GM06990 (cell line): ENCODE results near the gene SPSB3.
"Not testable (repeated sequence)": the region's sequence is repeated elsewhere in the genome, so short reads cannot be mapped to it uniquely, and the experiment has no call there.

Source experiments
- DNase-seq: peaks from one replicate; pipeline ENCODE4 v3.0.0-alpha.2; 2011; ENCODE audit not compliant: insufficient read length; ENCODE audit errors: extremely low read depth
- H3K27me3 ChIP-seq: replicated peaks from 2 replicates; pipeline ENCODE4 v1.6.0; 2011; ENCODE audit warnings: low read length; ENCODE audit not compliant: control insufficient read depth, insufficient read depth
- H3K36me3 ChIP-seq: 2 replicates; pipeline ENCODE4 v1.5.1; 2011; ENCODE audit warnings: low read length; ENCODE audit not compliant: control insufficient read depth, insufficient read depth
- H3K4me3 ChIP-seq: replicated peaks from 2 replicates; pipeline ENCODE4 v1.5.1; 2011; ENCODE audit warnings: low read depth, mild to moderate bottlenecking, control low read depth, low read length
- CTCF ChIP-seq: IDR thresholded peaks from 2 replicates; pipeline ENCODE4 v1.5.1; 2011; ENCODE audit warnings: low read length, control low read depth, mild to moderate bottlenecking, inconsistent platforms; ENCODE audit not compliant: insufficient read depth, poor library complexity, severe bottlenecking

The SPSB3 gene

GRCh38 chr16:1810536-1810935, 28.2 kb upstream of the SPSB3 start:
- no peaks in the 10 kb centered on the region for H3K27me3 ChIP-seq
- no peak for TF ChIP-seq CTCF
- H3K4me3 ChIP-seq, result no peak overlapping the region
- peaks cover 7% of the 10 kb centered on the region for H3K36me3 ChIP-seq
- no peak for DNase-seq

GRCh38 chr16:1810106-1810505, 27.7 kb upstream of the SPSB3 start:
- no peak for DNase-seq
- H3K27me3 ChIP-seq, result no peaks in the 10 kb centered on the region
- peaks cover 7% of the 10 kb centered on the region for H3K36me3 ChIP-seq
- TF ChIP-seq CTCF, result no peak
- no peak overlapping the region for H3K4me3 ChIP-seq

- Histone ChIP-seq H3K36me3 (peaks cover 7% of the 10 kb centered on the region), H3K27me3 (no peaks in the 10 kb centered on the region), H3K4me3 (no peak overlapping the region)
- peak; percentile 8 for DNase-seq
- TF ChIP-seq CTCF, result no peak
Observed at GRCh38 chr16:1809281-1809801, 27.0 kb upstream of the SPSB3 start.

- Histone ChIP-seq H3K4me3 (no peak overlapping the region), H3K27me3 (no peaks in the 10 kb centered on the region), H3K36me3 (peaks cover 7% of the 10 kb centered on the region)
- DNase-seq, result no peak
- TF ChIP-seq CTCF, result no peak
Observed at GRCh38 chr16:1808691-1809090, 26.3 kb upstream of the SPSB3 start.

GRCh38 chr16:1807626-1808025, 25.3 kb upstream of the SPSB3 start:
- no peak for TF ChIP-seq CTCF
- DNase-seq, result no peak

GRCh38 chr16:1800701-1801100, 18.3 kb upstream of the SPSB3 start:
- TF ChIP-seq CTCF, result no peak
- DNase-seq, result no peak
- H3K27me3 ChIP-seq, result no peaks in the 10 kb centered on the region
- H3K36me3 ChIP-seq, result no peaks in the 10 kb centered on the region
- no peak overlapping the region for H3K4me3 ChIP-seq

More at GRCh38 chr16:1807626-1808025, 25.3 kb upstream of the SPSB3 start:
- Histone ChIP-seq H3K27me3 (no peaks in the 10 kb centered on the region), H3K36me3 (peaks cover 7% of the 10 kb centered on the region), H3K4me3 (no peak overlapping the region)

- H3K27me3 ChIP-seq, H3K36me3 ChIP-seq, DNase-seq, H3K4me3 ChIP-seq: not testable (repeated sequence)
Observed at GRCh38 chr16:1799263-1799662, 16.9 kb upstream of the SPSB3 start.
